Fibroblast of peridontal ligament (primary cell): Measurements from ENCODE around the gene TSPAN4.

Experiments used
- DNase-seq: peaks from one replicate; pipeline ENCODE4 v3.0.0-alpha.2; 2010; ENCODE audit errors: extremely low read depth

Gene TSPAN4

GRCh38 chr11:865462-866430, 23.1 kb downstream of the TSPAN4 start:
- no peak for DNase-seq

- no peak for DNase-seq
These were observed 23.8 kb downstream of the TSPAN4 start for GRCh38 chr11:866481-866880.

DNA sequence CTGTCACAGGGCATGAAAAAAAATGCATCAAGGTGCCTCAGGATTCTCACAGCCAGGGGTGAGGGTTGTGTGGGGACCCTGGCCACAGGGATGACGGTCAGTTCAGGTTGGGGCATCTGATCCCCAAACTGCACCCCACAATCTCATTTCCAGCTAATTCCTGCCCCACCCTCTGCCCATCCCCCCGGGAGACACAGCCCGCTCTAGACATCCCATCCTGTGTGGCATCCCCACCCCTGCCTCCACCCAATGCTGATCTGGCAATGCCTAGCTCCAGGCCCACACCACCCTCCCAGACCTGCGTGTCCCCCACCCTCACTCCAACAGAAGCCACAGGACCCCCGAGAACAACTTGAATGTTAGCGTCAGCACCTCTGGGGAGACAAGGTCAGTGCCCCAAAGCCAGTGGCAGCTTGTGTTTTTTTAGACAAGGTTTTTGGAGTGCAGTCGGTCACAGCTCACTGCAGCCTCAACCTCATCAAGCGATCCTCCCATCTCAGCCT, 25.3 kb downstream of the TSPAN4 start:
- no peak for DNase-seq

DNA sequence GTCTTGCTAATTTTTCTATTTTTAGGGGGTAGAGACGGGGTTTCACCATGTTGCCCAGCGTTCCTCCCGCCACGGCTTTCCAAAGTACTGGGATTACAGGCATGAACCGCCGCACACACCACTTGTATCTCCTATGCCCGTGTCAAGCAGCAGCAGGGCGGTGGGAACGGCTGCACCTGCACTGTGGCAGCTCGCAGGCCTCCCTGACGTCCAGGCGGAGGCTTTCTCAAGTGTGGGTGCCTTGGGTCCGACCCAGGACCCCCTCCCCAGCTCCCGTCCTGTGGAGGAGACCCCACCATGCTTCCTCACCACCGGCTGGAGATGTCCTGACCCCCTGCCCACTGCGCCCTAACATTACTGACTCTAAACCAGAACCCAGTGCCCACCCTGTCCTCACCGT, 25.7 kb downstream of the TSPAN4 start:
- DNase-seq: no peak

GRCh38 chr11:868802-869201, 26.1 kb downstream of the TSPAN4 start:
- no peak for DNase-seq

- DNase-seq: no peak
These were observed 26.9 kb downstream of the TSPAN4 start for GRCh38 chr11:869399-870126.

GRCh38 chr11:870127-870413, 27.4 kb downstream of the TSPAN4 start:
- no peak for DNase-seq

- DNase-seq: no peak
These were observed 27.8 kb downstream of the TSPAN4 start for GRCh38 chr11:870418-870817.

DNA sequence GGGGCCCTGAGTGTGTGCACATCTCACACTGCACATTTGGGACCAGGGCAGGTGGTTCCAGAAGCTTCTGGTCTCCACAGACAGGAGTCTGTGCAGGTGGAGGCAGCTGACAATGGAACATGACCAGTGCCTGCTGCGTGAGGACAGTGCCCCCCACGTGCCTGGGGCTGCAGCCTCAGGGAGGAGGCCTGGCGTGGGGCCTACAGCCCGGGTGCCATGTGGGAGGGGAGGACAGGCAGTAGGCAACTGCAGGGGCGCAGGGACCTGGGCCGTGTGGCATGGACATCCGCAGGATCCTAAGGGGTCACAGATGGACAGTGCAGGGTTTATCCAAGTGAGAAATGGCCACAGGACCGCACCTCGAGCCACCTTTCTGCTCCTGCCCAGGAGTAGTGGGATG, 28.8 kb downstream of the TSPAN4 start:
- no peak for DNase-seq

DNA sequence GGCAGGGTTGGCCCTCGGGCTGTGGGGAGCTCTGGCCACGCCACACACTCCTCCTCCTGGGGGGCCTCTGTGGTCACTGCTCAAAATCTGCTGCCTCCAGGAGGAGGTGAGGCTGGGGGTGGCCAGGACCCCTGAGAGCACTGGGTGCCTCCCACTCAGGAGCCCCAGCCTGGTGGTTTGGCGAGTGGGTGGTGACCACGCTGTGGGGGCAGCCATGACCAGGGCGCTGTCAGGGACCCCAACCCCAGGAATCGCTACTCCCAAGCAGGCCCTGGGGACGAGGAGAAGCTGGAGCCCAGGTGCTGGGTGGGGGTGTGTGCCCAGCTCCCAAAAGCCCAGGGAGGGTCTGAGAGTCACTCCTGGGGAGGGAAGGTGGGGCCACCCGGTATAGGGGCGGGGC, 30.1 kb downstream of the TSPAN4 start:
- DNase-seq: no peak

- no peak for DNase-seq
These were observed 31.1 kb downstream of the TSPAN4 start for GRCh38 chr11:873706-874105.

DNA sequence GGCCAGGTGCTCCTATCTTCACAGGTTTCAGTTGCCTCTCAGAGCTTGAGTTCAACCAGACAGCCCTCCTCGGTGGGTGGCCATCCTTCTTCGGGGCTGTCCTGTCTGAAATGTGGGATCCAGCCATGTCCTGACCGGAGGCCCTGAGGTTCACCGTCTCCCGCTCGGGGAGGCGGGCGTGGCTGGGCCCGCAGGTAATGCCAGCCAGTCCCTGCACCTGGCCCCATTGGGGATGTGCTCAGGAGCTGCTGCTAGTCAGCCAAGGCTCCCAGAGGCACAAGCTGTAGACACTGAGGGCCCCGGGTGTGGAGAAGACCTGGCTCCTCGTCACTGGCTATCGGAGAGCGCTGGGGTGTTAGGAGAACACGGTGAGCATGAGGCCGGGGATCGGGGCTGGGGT, 32.6 kb downstream of the TSPAN4 start:
- DNase-seq: no peak

DNA sequence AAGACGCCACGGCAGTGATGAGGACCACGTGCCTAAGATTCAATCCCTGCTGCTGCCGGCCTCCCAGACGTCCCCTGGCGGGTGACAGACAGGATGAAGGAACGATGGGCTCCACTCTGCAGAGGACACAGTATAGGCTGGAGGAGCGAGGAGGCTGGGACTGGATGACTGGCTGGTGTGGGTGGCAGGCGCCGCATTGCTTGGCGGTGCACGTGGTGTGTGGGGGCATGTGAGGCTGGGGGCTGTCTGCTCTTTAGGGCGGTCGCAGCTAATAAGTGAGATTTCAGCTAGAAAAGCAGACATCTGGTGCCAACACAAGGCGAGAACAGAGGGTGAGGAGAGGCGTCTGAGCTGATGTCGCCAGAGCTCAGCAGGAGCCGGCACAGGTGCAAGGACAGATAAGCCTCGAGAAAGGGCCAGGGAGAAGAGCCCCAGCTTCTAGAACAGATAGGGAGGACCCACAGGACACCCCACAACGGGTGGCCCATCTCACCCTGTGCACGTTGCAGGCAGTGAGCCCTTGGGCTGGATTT, 33.2 kb downstream of the TSPAN4 start:
- DNase-seq: no peak

- DNase-seq: no peak
These were observed 33.9 kb downstream of the TSPAN4 start for GRCh38 chr11:876545-876944.

DNA sequence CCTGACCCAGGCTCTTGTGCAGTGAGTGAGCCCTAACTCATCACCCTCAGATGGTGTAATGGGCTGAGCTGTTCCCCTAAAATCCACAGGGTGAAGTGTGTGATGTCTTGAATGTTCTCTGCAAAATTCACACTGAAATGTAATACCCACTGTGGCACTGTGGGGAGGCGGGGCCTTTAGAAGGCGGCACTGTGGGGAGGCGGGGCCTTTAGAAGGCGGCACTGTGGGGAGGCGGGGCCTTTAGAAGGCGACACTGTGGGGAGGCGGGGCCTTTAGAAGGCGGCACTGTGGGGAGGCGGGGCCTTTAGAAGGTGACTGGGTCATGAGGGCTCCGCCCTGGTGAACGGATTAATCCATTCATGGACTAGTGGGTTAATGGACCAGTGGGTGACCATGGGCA, 34.9 kb downstream of the TSPAN4 start:
- no peak for DNase-seq

- no peak for DNase-seq
These were observed 37.8 kb downstream of the TSPAN4 start for GRCh38 chr11:880447-880846.

DNA sequence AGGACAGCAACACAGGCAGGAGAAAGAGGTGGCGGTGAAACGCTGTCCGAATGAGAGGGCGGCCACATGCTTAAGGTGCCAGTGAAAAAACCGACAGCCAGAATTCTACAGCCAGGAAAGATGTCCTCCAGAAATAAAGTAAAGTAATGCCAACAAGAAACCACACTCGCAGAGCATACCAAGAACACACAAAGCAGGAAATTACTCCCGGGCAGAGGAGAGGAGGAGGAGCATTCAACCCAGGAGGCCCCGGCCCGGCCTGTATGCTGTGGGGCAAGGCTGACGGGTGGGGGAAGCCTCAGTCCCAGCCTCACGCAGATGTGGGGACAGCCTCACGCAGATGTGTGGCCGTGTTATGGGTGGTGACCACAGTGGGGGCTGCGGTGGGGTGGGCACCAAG, 39.9 kb downstream of the TSPAN4 start:
- peak; percentile 50 for DNase-seq

GRCh38 chr11:883527-883926, 40.9 kb downstream of the TSPAN4 start:
- DNase-seq: no peak

GRCh38 chr11:884578-885070, 42.0 kb downstream of the TSPAN4 start:
- no peak for DNase-seq

- no peak for DNase-seq
These were observed 43.9 kb downstream of the TSPAN4 start for GRCh38 chr11:886568-886967.

DNA sequence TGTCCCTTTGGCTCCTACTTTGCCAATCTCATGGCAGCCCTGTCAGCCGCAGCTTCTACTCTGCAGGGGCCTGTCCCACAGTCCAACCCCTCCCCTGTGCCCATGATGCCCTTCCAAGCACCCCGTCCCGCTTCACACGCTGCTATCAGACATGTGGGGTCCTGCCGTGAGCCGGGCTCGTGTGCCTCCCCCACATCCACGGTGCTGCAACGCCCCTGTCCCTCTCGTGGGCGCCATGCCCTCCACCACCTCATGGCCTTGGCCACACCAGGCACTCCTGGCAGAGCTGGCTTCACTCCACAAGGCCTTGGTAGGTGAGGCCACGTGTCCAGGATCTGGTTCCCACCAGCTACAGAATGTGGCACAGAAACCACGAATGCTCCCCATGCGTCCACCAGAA, 44.9 kb downstream of the TSPAN4 start:
- no peak for DNase-seq

- no peak for DNase-seq
These were observed 45.9 kb downstream of the TSPAN4 start for GRCh38 chr11:888310-889212.
